ENCODE measurements around the gene ITGA8. TPM values are rescaled to one million over a fixed set of nuclear protein-coding genes. Genes with fewer than 3 reads are reported as not detected.

Gene ITGA8
- total and polyA plus RNA-seq, 7 donors, result 0.47 to 5.0 (median 1.4) TPM

DNA sequence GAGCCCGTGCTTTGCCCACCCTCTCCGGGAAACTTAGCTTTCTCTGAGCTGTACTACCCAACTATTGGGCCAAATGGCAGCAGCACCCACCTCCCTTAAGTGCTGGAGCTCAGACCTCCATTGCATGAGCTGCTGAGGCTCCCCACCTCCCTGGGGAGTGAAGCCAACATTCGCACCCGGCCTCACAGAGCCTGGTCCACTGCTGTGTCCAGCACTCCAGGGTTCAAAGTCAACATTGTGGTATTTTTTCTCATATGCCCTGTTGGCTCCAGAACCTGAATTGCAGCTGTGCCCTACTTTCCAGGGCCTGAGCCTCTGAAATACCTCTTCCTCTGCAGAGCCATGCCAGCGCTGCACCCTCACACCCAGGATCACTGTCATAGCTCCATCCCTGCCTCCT is 29.7 kb downstream of the ITGA8 start:
- no peak overlapping the region for H3K27ac ChIP-seq
- no peaks in the 10 kb centered on the region for H3K36me3 ChIP-seq (ENCODE audit: insufficient read depth in 1 of 2, low read depth in 1 of 2)
- no peak for ATAC-seq
- no peak overlapping the region for H3K4me3 ChIP-seq
- H3K9me3 ChIP-seq, result no peaks in the 10 kb centered on the region
- H3K4me1 ChIP-seq, result no peaks in the 10 kb centered on the region
- H3K27me3 ChIP-seq (ENCODE audit: insufficient read depth in 3 of 3, low read length in 2 of 3), result no peaks in the 10 kb centered on the region
- no peak for DNase-seq
- TF ChIP-seq CTCF (IDR thresholded peaks at IDR 0.05), result no peak
- 49 to 57% (median 51%) methylated on average over 5 of the region's 5 CpGs for WGBS, 3 donors
- intact Hi-C loops (cut with DNase I), result no loop called here

DNA sequence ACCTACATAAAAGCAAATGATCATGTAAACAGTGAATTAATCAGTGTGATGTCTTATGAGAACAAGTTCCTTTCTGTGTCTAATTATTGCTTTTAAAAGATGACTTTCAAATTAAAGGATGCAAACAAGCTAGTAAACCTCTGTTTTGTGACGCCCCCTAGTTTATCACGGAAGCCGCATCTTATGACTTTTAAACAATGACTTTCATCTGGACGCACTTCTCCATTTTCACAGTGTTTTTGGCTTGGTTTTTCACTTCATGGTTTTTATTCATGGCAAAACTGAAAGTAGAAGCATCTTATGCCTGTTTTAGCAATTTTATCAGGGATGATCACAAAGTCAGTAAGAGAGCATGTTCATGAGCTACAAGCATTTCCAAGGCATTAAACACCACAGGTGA is 35.0 kb downstream of the ITGA8 start:
- intact Hi-C loops (cut with DNase I), result no loop called here
- 44 to 70% (median 53%) methylated on average over 4 of the region's 4 CpGs for WGBS, 3 donors
- Histone ChIP-seq H3K4me1 (no peaks in the 10 kb centered on the region), H3K36me3 (ENCODE audit: insufficient read depth in 1 of 2, low read depth in 1 of 2) (no peaks in the 10 kb centered on the region), H3K4me3 (no peak overlapping the region), H3K27ac (no peak overlapping the region), H3K9me3 (no peaks in the 10 kb centered on the region), H3K27me3 (ENCODE audit: insufficient read depth in 3 of 3, low read length in 2 of 3) (no peaks in the 10 kb centered on the region)
- DNase-seq, result no peak
- no peak for ATAC-seq
- no peak for TF ChIP-seq CTCF (IDR thresholded peaks at IDR 0.05)

- WGBS, 3 donors, result 77 to 81% (median 78%) methylated on average over 4 of the region's 4 CpGs
- no peak for TF ChIP-seq CTCF (IDR thresholded peaks at IDR 0.05)
- no peak overlapping the region for H3K27ac ChIP-seq
- H3K36me3 ChIP-seq (ENCODE audit: insufficient read depth in 1 of 2, low read depth in 1 of 2), result no peaks in the 10 kb centered on the region
- no peak overlapping the region for H3K4me3 ChIP-seq
- DNase-seq (no peak), ATAC-seq (no peak)
- intact Hi-C loops (cut with DNase I), result no loop called here
- no peaks in the 10 kb centered on the region for H3K9me3 ChIP-seq
- no peaks in the 10 kb centered on the region for H3K27me3 ChIP-seq (ENCODE audit: insufficient read depth in 3 of 3, low read length in 2 of 3)
- H3K4me1 ChIP-seq, result no peaks in the 10 kb centered on the region
These were observed 38.6 kb downstream of the ITGA8 start for GRCh38 chr10:15681076-15681475.

DNA sequence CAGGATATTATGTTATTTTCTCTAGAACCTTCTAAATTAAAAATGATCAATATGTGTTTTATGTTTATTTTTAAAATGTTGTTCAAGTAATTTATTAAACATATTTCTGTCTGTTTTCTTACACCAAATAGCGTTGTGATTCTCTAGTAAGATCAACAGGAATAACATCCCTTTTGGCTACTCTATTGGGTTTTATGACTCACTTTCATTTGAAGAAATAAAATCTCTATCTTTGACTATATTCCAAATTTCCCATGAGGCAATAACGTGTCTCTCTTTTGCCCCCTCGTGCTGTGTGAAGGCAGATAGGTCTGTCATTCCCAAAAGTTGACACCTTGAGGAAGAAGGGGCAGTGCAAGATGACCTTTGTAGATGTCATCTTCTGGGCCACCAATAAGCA is 40.9 kb downstream of the ITGA8 start:
- 62 to 65% (median 64%) methylated on average over 3 of the region's 3 CpGs for WGBS, 3 donors
- Histone ChIP-seq H3K9me3 (no peaks in the 10 kb centered on the region), H3K4me3 (no peak overlapping the region), H3K27me3 (ENCODE audit: insufficient read depth in 3 of 3, low read length in 2 of 3) (no peaks in the 10 kb centered on the region), H3K4me1 (no peaks in the 10 kb centered on the region), H3K36me3 (ENCODE audit: insufficient read depth in 1 of 2, low read depth in 1 of 2) (no peaks in the 10 kb centered on the region), H3K27ac (no peak overlapping the region)
- intact Hi-C loops (cut with DNase I), result no loop called here
- ATAC-seq, result no peak
- no peak for DNase-seq
- TF ChIP-seq CTCF (IDR thresholded peaks at IDR 0.05), result no peak

- 76 to 82% (median 79%) methylated on average over 3 of the region's 3 CpGs for WGBS, 3 donors
- DNase-seq, result no peak
These were observed 47.3 kb downstream of the ITGA8 start for GRCh38 chr10:15672469-15672868.

More at GRCh38 chr10:15672469-15672868, 47.3 kb downstream of the ITGA8 start:
- no peaks in the 10 kb centered on the region for H3K27me3 ChIP-seq (ENCODE audit: insufficient read depth in 3 of 3, low read length in 2 of 3)
- no peaks in the 10 kb centered on the region for H3K4me1 ChIP-seq
- H3K27ac ChIP-seq, result no peak overlapping the region
- no peak for TF ChIP-seq CTCF (IDR thresholded peaks at IDR 0.05)
- intact Hi-C loops (cut with DNase I), result no loop called here
- H3K4me3 ChIP-seq, result no peak overlapping the region
- ATAC-seq, result no peak
- no peaks in the 10 kb centered on the region for H3K36me3 ChIP-seq (ENCODE audit: insufficient read depth in 1 of 2, low read depth in 1 of 2)
- no peaks in the 10 kb centered on the region for H3K9me3 ChIP-seq
